Transverse colon (tissue), 4 donors: ENCODE data around the gene LAMP1. TPM values are rescaled to one million over a fixed set of nuclear protein-coding genes. Genes with fewer than 3 reads are reported as not detected.

Experiments used
- DNase-seq: peaks from one replicate; pipeline ENCODE4 v3.0.0-alpha.2; 2019
- H3K27ac ChIP-seq, 4 donors: fragments of 200-600 bp; sonication (generic); 2 replicates each; pipeline ENCODE4 v1.5.1; 2016 to 2018; ENCODE audit warnings: inconsistent platforms in 4 of 4
- H3K27me3 ChIP-seq: fragments of 200-600 bp; sonication (generic); 2 replicates; pipeline ENCODE4 v1.5.1; 2017; ENCODE audit warnings: inconsistent platforms
- H3K36me3 ChIP-seq, 4 donors: fragments of 200-600 bp; sonication (generic); 2 replicates each; pipeline ENCODE4 v1.5.1; 2017 to 2019; ENCODE audit warnings: inconsistent platforms in 4 of 4
- H3K4me1 ChIP-seq, 4 donors: fragments of 200-600 bp; sonication (generic); 2 replicates each; pipeline ENCODE4 v1.5.1; 2017 to 2020; ENCODE audit warnings: inconsistent platforms in 4 of 4
- H3K4me3 ChIP-seq, 4 donors: fragments of 200-600 bp; sonication (generic); 1 replicate in 1 of 4; 2 replicates in 3 of 4; pipeline versions ENCODE4 v1.5.1 to v1.6.1; 2017 to 2019; ENCODE audit warnings: inconsistent platforms in 4 of 4
- H3K9me3 ChIP-seq, 2 donors: fragments of 200-600 bp; sonication (generic); 2 replicates each; pipeline ENCODE4 v1.5.1; 2017 to 2019; ENCODE audit warnings: inconsistent platforms in 2 of 2
- EP300 ChIP-seq: sonication (generic); formaldehyde crosslinking; IDR thresholded peaks from one replicate; pipeline ENCODE4 v1.6.1; 2017; ENCODE audit warnings: antibody characterized with exemption, low read depth
- POLR2A ChIP-seq: fragments of 450-650 bp; IDR thresholded peaks from one replicate; pipeline ENCODE4 v1.6.1; 2016; ENCODE audit warnings: antibody characterized with exemption, mild to moderate bottlenecking, moderate library complexity
- POLR2AphosphoS5 ChIP-seq, 3 donors: sonication (generic); formaldehyde crosslinking; IDR thresholded peaks; one replicate each; pipeline ENCODE4 v1.6.1; 2016; ENCODE audit warnings: antibody characterized with exemption in 3 of 3
- WGBS, 2 donors: methylation state at CpG; one replicate each; pipeline ENCODE4 v1.1.5; 2018; ENCODE audit warnings: low coverage in 1 of 2; 5-methylcytosine and 5-hydroxymethylcytosine counted together
- in situ Hi-C, 4 donors: fragments of 200-750 bp; cut with MboI; loops; one replicate each; pipeline versions ENCODE4 v1.15.0 to v1.15.1; 2017; ENCODE audit warnings: low sequenced_read_pairs in 3 of 4, low pct_ligation_motif_present in 1 of 4, low pct_unique_long_range_greater_than_20kb in 1 of 4
- intact Hi-C: fragments of 100-400 bp; cut with DNase I; formaldehyde crosslinking; loops from one replicate; pipeline ENCODE4 v1.15.1; 2023; ENCODE audit warnings: low total_unique reads
- total RNA-seq, 4 donors: library from RNA; depleted of rRNA; stranded (reverse); fragments of >200 nt; gene quantifications; one replicate each; pipeline ENCODE4 v1.1.0, GENCODE V29; 2016
- TF ChIP-seq, protein P1 (sequence below), 5 experiments: fragments of 200-600 bp in 3 of 5; fragments of 450-650 bp in 2 of 5; sonication (generic) in 3 of 5; IDR thresholded peaks; 1 replicate in 2 of 5; 2 replicates in 3 of 5; pipeline ENCODE4 v1.5.1; 2016 to 2017; ENCODE audit warnings: antibody characterized with exemption in 5 of 5, inconsistent platforms in 3 of 5, mild to moderate bottlenecking in 2 of 5, moderate library complexity in 1 of 5

LAMP1 gene
- total RNA-seq, 4 donors from 2014 or later = 69.5 to 149 (median 103) TPM

DNA sequence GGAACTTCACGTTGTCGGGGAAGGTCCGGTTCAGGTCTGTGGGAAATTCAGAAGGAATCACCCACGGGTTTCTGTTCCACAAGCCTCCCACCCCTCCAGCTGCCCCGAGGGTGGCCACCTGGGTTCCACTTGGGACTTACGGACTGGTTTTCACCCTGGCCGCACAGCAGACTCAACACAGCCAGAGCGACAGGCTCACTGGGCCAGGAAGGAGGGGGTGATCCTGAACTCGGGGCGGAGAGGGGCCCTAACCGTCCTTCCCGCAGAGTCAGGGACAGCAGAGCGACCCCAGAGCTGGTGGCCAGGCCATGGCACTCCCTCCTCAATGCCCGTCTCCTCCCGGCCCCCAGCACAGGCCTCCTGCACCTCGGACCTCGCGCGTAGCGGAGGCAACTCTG, 53.9 kb downstream of the LAMP1 start:
- Histone ChIP-seq H3K27me3 (no peaks in the 10 kb centered on the region), H3K4me3 (no peak overlapping the region), H3K27ac (no peak overlapping the region), H3K36me3 (peaks cover 0 to 12% (median 6%) of the 10 kb centered on the region in 4 donors), H3K9me3 (no peaks in the 10 kb centered on the region), H3K4me1 (no peaks in the 10 kb centered on the region)
- TF ChIP-seq EP300 = no peak
- no peak for TF ChIP-seq POLR2AphosphoS5 (IDR thresholded peaks at IDR 0.05)
- TF ChIP-seq, protein P1, sequence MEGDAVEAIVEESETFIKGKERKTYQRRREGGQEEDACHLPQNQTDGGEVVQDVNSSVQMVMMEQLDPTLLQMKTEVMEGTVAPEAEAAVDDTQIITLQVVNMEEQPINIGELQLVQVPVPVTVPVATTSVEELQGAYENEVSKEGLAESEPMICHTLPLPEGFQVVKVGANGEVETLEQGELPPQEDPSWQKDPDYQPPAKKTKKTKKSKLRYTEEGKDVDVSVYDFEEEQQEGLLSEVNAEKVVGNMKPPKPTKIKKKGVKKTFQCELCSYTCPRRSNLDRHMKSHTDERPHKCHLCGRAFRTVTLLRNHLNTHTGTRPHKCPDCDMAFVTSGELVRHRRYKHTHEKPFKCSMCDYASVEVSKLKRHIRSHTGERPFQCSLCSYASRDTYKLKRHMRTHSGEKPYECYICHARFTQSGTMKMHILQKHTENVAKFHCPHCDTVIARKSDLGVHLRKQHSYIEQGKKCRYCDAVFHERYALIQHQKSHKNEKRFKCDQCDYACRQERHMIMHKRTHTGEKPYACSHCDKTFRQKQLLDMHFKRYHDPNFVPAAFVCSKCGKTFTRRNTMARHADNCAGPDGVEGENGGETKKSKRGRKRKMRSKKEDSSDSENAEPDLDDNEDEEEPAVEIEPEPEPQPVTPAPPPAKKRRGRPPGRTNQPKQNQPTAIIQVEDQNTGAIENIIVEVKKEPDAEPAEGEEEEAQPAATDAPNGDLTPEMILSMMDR (IDR thresholded peaks at IDR 0.05) = no peak
- no peak for TF ChIP-seq POLR2A
- no peak for DNase-seq
- WGBS, 2 donors = 96 to 100% methylated on average over 3 to 19 of the region's 20 CpGs
- intact Hi-C loops = no loop called here
- in situ Hi-C loops = no loop called here

- H3K4me3 ChIP-seq = no peak overlapping the region
- no peak overlapping the region for H3K27ac ChIP-seq
- TF ChIP-seq, protein P1 (IDR thresholded peaks at IDR 0.05) = no peak
- TF ChIP-seq POLR2AphosphoS5 (IDR thresholded peaks at IDR 0.05) (no peak), POLR2A (no peak), EP300 (no peak)
- H3K36me3 ChIP-seq = peaks cover 0 to 12% (median 6%) of the 10 kb centered on the region in 4 donors
- no peaks in the 10 kb centered on the region for H3K27me3 ChIP-seq
- 88 to 100% methylated on average over 1 to 17 of the region's 17 CpGs for WGBS, 2 donors
- in situ Hi-C loops = no loop called here
- no peaks in the 10 kb centered on the region for H3K4me1 ChIP-seq
- intact Hi-C loops = no loop called here
- no peak for DNase-seq
- no peaks in the 10 kb centered on the region for H3K9me3 ChIP-seq
These were observed 54.5 kb downstream of the LAMP1 start for GRCh38 chr13:113351514-113352026.

- Histone ChIP-seq H3K27me3 (no peaks in the 10 kb centered on the region), H3K4me3 (no peak overlapping the region), H3K4me1 (no peaks in the 10 kb centered on the region), H3K36me3 (peaks cover 0 to 12% (median 6%) of the 10 kb centered on the region in 4 donors), H3K27ac (no peak overlapping the region), H3K9me3 (no peaks in the 10 kb centered on the region)
- 86 to 93% methylated on average over 6 to 12 of the region's 12 CpGs for WGBS, 2 donors
- TF ChIP-seq, protein P1 (IDR thresholded peaks at IDR 0.05) = no peak
- no peak for TF ChIP-seq POLR2A
- TF ChIP-seq POLR2AphosphoS5 (IDR thresholded peaks at IDR 0.05) = no peak
- TF ChIP-seq EP300 = no peak
- intact Hi-C loops (no loop called here), in situ Hi-C loops (no loop called here)
- DNase-seq = no peak
These were observed 56.2 kb downstream of the LAMP1 start for GRCh38 chr13:113353254-113353653.

DNA sequence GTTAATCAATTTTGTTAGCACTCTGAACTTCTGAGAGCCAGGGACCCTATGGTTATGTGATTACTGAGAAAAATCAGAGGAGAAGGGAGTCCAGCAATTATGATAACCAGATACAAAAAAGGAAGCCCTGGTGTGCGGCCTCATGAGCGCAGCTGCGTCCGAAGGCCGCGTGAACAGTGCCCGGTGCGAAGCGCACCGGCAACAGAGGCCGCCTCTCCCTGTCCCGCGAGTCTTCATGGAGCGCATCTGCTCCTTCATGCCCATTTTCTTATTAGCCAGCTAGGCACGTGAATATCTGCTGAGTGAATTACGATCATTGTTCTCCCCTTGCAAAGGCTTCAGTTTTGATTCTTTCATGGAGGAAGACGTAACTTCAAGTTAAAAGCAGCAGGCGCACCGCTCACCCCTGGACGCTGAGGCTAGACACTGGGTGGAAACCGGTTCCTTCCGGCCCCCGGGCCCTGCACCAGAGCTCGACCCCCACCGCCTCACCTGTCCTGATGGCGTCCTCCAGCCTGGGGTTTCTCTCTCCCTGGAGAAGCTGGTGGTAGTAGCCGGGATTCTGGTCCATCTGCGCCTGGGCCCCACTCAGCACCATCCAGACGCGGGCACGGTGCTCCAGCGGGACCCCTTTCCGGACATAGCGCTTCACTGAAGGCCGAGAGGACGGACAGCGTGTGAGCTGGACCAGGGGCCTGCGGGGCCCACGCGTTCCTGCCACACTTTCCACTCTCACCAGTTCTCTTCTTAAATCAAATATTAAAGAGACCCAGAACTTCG, 58.0 kb downstream of the LAMP1 start:
- intact Hi-C loops (no loop called here), in situ Hi-C loops (no loop called here)
- H3K4me1 ChIP-seq = no peaks in the 10 kb centered on the region
- peaks cover 0 to 9% (median 0%) of the 10 kb centered on the region in 4 donors for H3K36me3 ChIP-seq
- no peak for DNase-seq
- 92 to 95% methylated on average over 11 to 41 of the region's 41 CpGs for WGBS, 2 donors
- no peak overlapping the region for H3K27ac ChIP-seq
- no peaks in the 10 kb centered on the region for H3K9me3 ChIP-seq
- H3K4me3 ChIP-seq = no peak overlapping the region
- no peaks in the 10 kb centered on the region for H3K27me3 ChIP-seq
- TF ChIP-seq, protein P1 (IDR thresholded peaks at IDR 0.05) = no peak
- TF ChIP-seq POLR2A (no peak), POLR2AphosphoS5 (IDR thresholded peaks at IDR 0.05) (no peak), EP300 (no peak)
